K562 (cell line): ENCODE data around the gene RPL3. TPM values are rescaled to one million over a fixed set of nuclear protein-coding genes. Genes with fewer than 3 reads are reported as not detected.

ENCODE experiments used
- ATF7 ChIP-seq: fragments of 450-650 bp; IDR thresholded peaks from 2 replicates; pipeline ENCODE4 v1.7.1; 2014; ENCODE audit warnings: mild to moderate bottlenecking, moderate library complexity
- BRD9 ChIP-seq: fragments of 450-650 bp; IDR thresholded peaks from 2 replicates; pipeline ENCODE4 v1.6.1; 2018; ENCODE audit warnings: low read depth; ENCODE audit not compliant: partially characterized antibody
- CBFA2T2 ChIP-seq: fragments of 450-650 bp; conservative IDR thresholded peaks from 2 replicates; pipeline ENCODE4 v1.6.1; 2017; ENCODE audit warnings: mild to moderate bottlenecking
- CCNT2 ChIP-seq: IDR thresholded peaks from 2 replicates; pipeline ENCODE4 v1.6.1; 2011; ENCODE audit warnings: borderline replicate concordance, low read depth, mild to moderate bottlenecking, moderate library complexity, mixed read lengths, low read length; ENCODE audit not compliant: insufficient read length; ENCODE audit errors: extremely low read depth
- CREM ChIP-seq: IDR thresholded peaks from 2 replicates; pipeline ENCODE4 v1.6.1; 2014; ENCODE audit warnings: antibody characterized with exemption, low read depth
- CTBP1 ChIP-seq: fragments of 450-650 bp; IDR thresholded peaks from 2 replicates; pipeline ENCODE4 v1.6.1; 2016; ENCODE audit warnings: borderline replicate concordance
- ESRRA ChIP-seq: fragments of 450-650 bp; IDR thresholded peaks from 2 replicates; pipeline ENCODE4 v1.6.1; 2014; ENCODE audit warnings: low read depth, mild to moderate bottlenecking, moderate library complexity, borderline replicate concordance
- GATA2 ChIP-seq: sonication (generic); formaldehyde crosslinking; IDR thresholded peaks from 2 replicates; pipeline ENCODE4 v1.4.0; 2020; ENCODE audit warnings: mild to moderate bottlenecking, missing genetic modification reagents
- GATAD2B ChIP-seq: fragments of 450-650 bp; IDR thresholded peaks from 2 replicates; pipeline ENCODE4 v1.6.1; 2017; ENCODE audit warnings: mild to moderate bottlenecking, borderline replicate concordance
- GTF2A2 ChIP-seq: IDR thresholded peaks from 2 replicates; pipeline ENCODE4 v1.6.1; 2016; ENCODE audit warnings: mild to moderate bottlenecking, missing genetic modification characterization, missing compliant biosample characterization
- MAX ChIP-seq: sonication (generic); formaldehyde crosslinking; IDR thresholded peaks from 2 replicates; pipeline ENCODE4 v1.9.0; 2022; ENCODE audit warnings: mild to moderate bottlenecking, missing genetic modification reagents
- MXI1 ChIP-seq: IDR thresholded peaks from 2 replicates; pipeline ENCODE4 v1.6.1; 2011; ENCODE audit warnings: low read depth, mild to moderate bottlenecking, improper control_type of control experiment, low read length
- POLR2G ChIP-seq: fragments of 200-400 bp; formaldehyde crosslinking; IDR thresholded peaks from 2 replicates; pipeline ENCODE4 v1.6.1; 2017; ENCODE audit warnings: low read depth, mild to moderate bottlenecking, antibody characterized with exemption, low read length, moderate library complexity
- RBBP5 ChIP-seq: fragments of 200-600 bp; sonication (generic); IDR thresholded peaks from 2 replicates; pipeline ENCODE4 v1.6.1; 2012; ENCODE audit warnings: borderline replicate concordance, mild to moderate bottlenecking, low read length, control low read depth, inconsistent platforms; ENCODE audit not compliant: insufficient read depth, poor library complexity, severe bottlenecking
- SMAD1 ChIP-seq: fragments of 150-350 bp; IDR thresholded peaks from 2 replicates; pipeline ENCODE4 v1.6.1; 2014; ENCODE audit warnings: low read length, low read depth; ENCODE audit not compliant: partially characterized antibody
- SREBF1 ChIP-seq: fragments of 150-350 bp; IDR thresholded peaks from 2 replicates; pipeline ENCODE4 v1.6.1; 2014; ENCODE audit warnings: antibody characterized with exemption, low read depth, low read length, borderline replicate concordance
- ZKSCAN1 ChIP-seq: fragments of 150-350 bp; IDR thresholded peaks from 2 replicates; pipeline ENCODE4 v1.6.1; 2016; ENCODE audit warnings: low read depth, low read length
- ZNF175 ChIP-seq: fragments of 200-800 bp; sonication (Bioruptor generic); IDR thresholded peaks from 2 replicates; pipeline ENCODE4 v1.6.1; 2016; ENCODE audit warnings: low read depth, mild to moderate bottlenecking, missing genetic modification characterization, missing compliant biosample characterization
- ZNF217 ChIP-seq: sonication (generic); formaldehyde crosslinking; IDR thresholded peaks from 2 replicates; pipeline ENCODE4 v1.8.0; 2022; ENCODE audit warnings: mild to moderate bottlenecking, missing genetic modification reagents
- ZNF263 ChIP-seq: sonication (generic); formaldehyde crosslinking; IDR thresholded peaks from 2 replicates; pipeline ENCODE4 v1.8.0; 2022; ENCODE audit warnings: mild to moderate bottlenecking, missing genetic modification reagents, borderline replicate concordance
- ZNF384 ChIP-seq: IDR thresholded peaks from 2 replicates; pipeline ENCODE4 v1.6.1; 2012; ENCODE audit warnings: low read depth, low read length, improper control_type of control experiment
- ZNF778 ChIP-seq: fragments of 450-650 bp; formaldehyde crosslinking; IDR thresholded peaks from 2 replicates; pipeline ENCODE4 v1.4.0; 2020; ENCODE audit warnings: mild to moderate bottlenecking, moderate library complexity
- polyA plus RNA-seq, 8 experiments: library from polyadenylated mRNA; depleted of rRNA in 4 of 8; stranded (reverse) in 5 of 8; unstranded in 3 of 8; fragments of >200 nt; fragmentation: Nextera tagmentation in 2 of 8; fragmentation: Illumina TruSeq in 1 of 8; extraction: Ambion mirVana in 2 of 8; extraction: Trizol in 1 of 8; gene quantifications; 2 replicates each; pipeline versions ENCODE4 v1.2.1 to v1.2.3, GENCODE V29; 2011 to 2014; ENCODE audit warnings: inconsistent platforms in 1 of 8, missing spikeins in 1 of 8
- total RNA-seq, 7 experiments: library from RNA; depleted of rRNA in 6 of 7; stranded (reverse); fragments of >200 nt in 6 of 7; fragmentation: Illumina TruSeq in 2 of 7; extraction: Trizol in 2 of 7; gene quantifications; 2 replicates each; pipeline versions ENCODE4 v1.2.1 to v1.2.3, GENCODE V29; 2011 to 2021; ENCODE audit warnings: low replicate concordance in 1 of 7
- TF ChIP-seq, protein P1 (sequence below): fragments of 450-650 bp; formaldehyde crosslinking; IDR thresholded peaks from 2 replicates; pipeline ENCODE4 v1.4.0; 2020; ENCODE audit warnings: mild to moderate bottlenecking, moderate library complexity
- TF ChIP-seq, protein P2 (sequence below), 3 experiments: fragments of 200-800 bp in 1 of 3; sonication (Bioruptor generic) in 1 of 3; sonication (generic) in 1 of 3; formaldehyde crosslinking in 1 of 3; IDR thresholded peaks; 2 replicates each; pipeline versions ENCODE4 v1.6.1 to v1.8.0; 2016 to 2022; ENCODE audit warnings: mild to moderate bottlenecking in 2 of 3, missing compliant biosample characterization in 2 of 3, missing genetic modification characterization in 2 of 3, missing genetic modification reagents in 1 of 3

The RPL3 gene
- total and polyA plus RNA-seq, 9 of the 15 experiments (the other 6 are each of a cell fraction or from before 2014, with no cell fraction given), result 1,624 to 4,066 (median 2,565) TPM

- TF ChIP-seq SMAD1 (peak; percentile 25), MXI1 (no peak), BRD9 (peak; percentile 45), GATA2 (CRISPR knock-in tag) (peak; percentile 46; the same call in 1 of the 2 replicates), ESRRA (peak; percentile 77; the same call in 1 of the 2 replicates), RBBP5 (peak; percentile 47), GATAD2B (peak; percentile 79; the same call in 1 of the 2 replicates), GTF2A2 (no peak), SREBF1 (no peak), ZKSCAN1 (no peak), MAX (CRISPR knock-in tag) (peak; percentile 84), CBFA2T2 (peak; percentile 71), CCNT2 (peak; percentile 79), CTBP1 (peak; percentile 95), CREM (peak; percentile 66), POLR2G (peak; percentile 78), ZNF263 (CRISPR knock-in tag) (no peak), ZNF778 (no peak), ZNF384 (0 out of 2 replicates have a peak, but pooled peaks have one; percentile 12), ZNF217 (CRISPR knock-in tag) (no peak), ZNF175 (CRISPR knock-in tag) (peak; percentile 94), ATF7 (peak; percentile 87)
- TF ChIP-seq, protein P1, sequence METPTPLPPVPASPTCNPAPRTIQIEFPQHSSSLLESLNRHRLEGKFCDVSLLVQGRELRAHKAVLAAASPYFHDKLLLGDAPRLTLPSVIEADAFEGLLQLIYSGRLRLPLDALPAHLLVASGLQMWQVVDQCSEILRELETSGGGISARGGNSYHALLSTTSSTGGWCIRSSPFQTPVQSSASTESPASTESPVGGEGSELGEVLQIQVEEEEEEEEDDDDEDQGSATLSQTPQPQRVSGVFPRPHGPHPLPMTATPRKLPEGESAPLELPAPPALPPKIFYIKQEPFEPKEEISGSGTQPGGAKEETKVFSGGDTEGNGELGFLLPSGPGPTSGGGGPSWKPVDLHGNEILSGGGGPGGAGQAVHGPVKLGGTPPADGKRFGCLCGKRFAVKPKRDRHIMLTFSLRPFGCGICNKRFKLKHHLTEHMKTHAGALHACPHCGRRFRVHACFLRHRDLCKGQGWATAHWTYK, result peak; percentile 50
- TF ChIP-seq, protein P2, sequence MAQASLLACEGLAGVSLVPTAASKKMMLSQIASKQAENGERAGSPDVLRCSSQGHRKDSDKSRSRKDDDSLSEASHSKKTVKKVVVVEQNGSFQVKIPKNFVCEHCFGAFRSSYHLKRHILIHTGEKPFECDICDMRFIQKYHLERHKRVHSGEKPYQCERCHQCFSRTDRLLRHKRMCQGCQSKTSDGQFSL (CRISPR knock-in tag; IDR thresholded peaks at IDR 0.05), result no peak
- TF ChIP-seq, protein P2 (tag; IDR thresholded peaks at IDR 0.05), result no peak
Measured at GRCh38 chr22:39283322-39284141, 35.9 kb downstream of the RPL3 start (continued).
